H9 (cell line): Measurements from ENCODE around the gene CHST1. TPM values are rescaled to one million over a fixed set of nuclear protein-coding genes. Genes with fewer than 3 reads are reported as not detected.

Experiments
- DNase-seq: peaks from one replicate; pipeline ENCODE4 v3.0.0-alpha.2; 2017
- H2AFZ ChIP-seq: one replicate; pipeline ENCODE4 v1.6.1; 2013; ENCODE audit warnings: mild to moderate bottlenecking, low read length, control low read depth, moderate library complexity
- H2AK5ac ChIP-seq: 2 replicates; pipeline ENCODE4 v1.6.1; 2013; ENCODE audit warnings: low read length, control low read depth, mixed read lengths; ENCODE audit not compliant: insufficient read length
- H2BK120ac ChIP-seq: one replicate; pipeline ENCODE4 v1.6.1; 2013; ENCODE audit warnings: low read depth, mild to moderate bottlenecking, low read length, control low read depth, inconsistent platforms; ENCODE audit not compliant: poor library complexity, severe bottlenecking
- H2BK12ac ChIP-seq: 2 replicates; pipeline ENCODE4 v1.6.1; 2013; ENCODE audit warnings: low read length, control low read depth, mixed read lengths, low read depth; ENCODE audit not compliant: insufficient read length
- H2BK15ac ChIP-seq: 2 replicates; pipeline ENCODE4 v1.6.1; 2013; ENCODE audit warnings: low read depth, low read length, control low read depth
- H2BK20ac ChIP-seq: one replicate; pipeline ENCODE4 v1.6.1; 2013; ENCODE audit warnings: low read depth, mild to moderate bottlenecking, low read length, control low read depth, inconsistent platforms; ENCODE audit not compliant: poor library complexity, severe bottlenecking
- H2BK5ac ChIP-seq: 2 replicates; pipeline ENCODE4 v1.6.1; 2013; ENCODE audit warnings: low read length, control low read depth, mixed read lengths; ENCODE audit not compliant: insufficient read length
- H3K14ac ChIP-seq: 2 replicates; pipeline ENCODE4 v1.6.1; 2013; ENCODE audit warnings: low read length, control low read depth; ENCODE audit not compliant: insufficient read depth
- H3K18ac ChIP-seq: 2 replicates; pipeline ENCODE4 v1.6.1; 2013; ENCODE audit warnings: low read depth, mild to moderate bottlenecking, mixed read lengths, low read length, control low read depth; ENCODE audit not compliant: insufficient read length
- H3K23ac ChIP-seq: 2 replicates; pipeline ENCODE4 v1.6.1; 2013; ENCODE audit warnings: low read length, control low read depth, mixed read lengths, low read depth; ENCODE audit not compliant: insufficient read length
- H3K23me2 ChIP-seq: 2 replicates; pipeline ENCODE4 v1.6.1; 2013; ENCODE audit warnings: low read depth, mild to moderate bottlenecking, mixed read lengths, low read length, control low read depth; ENCODE audit not compliant: insufficient read length, poor library complexity, severe bottlenecking
- H3K27ac ChIP-seq: 2 replicates; pipeline ENCODE4 v1.5.1; 2013; ENCODE audit warnings: low read length, control low read depth, mixed read lengths, low read depth; ENCODE audit not compliant: insufficient read length
- H3K27me3 ChIP-seq: 2 replicates; pipeline ENCODE4 v1.6.1; 2013; ENCODE audit warnings: low read length, control low read depth, inconsistent platforms; ENCODE audit not compliant: insufficient read depth
- H3K4ac ChIP-seq: 2 replicates; pipeline ENCODE4 v1.6.1; 2013; ENCODE audit warnings: low read depth, mild to moderate bottlenecking, control low read depth, inconsistent platforms, low read length, moderate library complexity
- H3K4me1 ChIP-seq: 2 replicates; pipeline ENCODE4 v1.6.1; 2013; ENCODE audit warnings: low read length, control low read depth, inconsistent platforms; ENCODE audit not compliant: insufficient read depth
- H3K4me2 ChIP-seq: 2 replicates; pipeline ENCODE4 v1.6.1; 2013; ENCODE audit warnings: low read length, control low read depth, mixed read lengths; ENCODE audit not compliant: insufficient read length, insufficient read depth
- H3K56ac ChIP-seq: 2 replicates; pipeline ENCODE4 v1.6.1; 2013; ENCODE audit warnings: low read depth, mild to moderate bottlenecking, mixed read lengths, low read length, control low read depth; ENCODE audit not compliant: insufficient read length
- H3K79me1 ChIP-seq: 2 replicates; pipeline ENCODE4 v1.6.1; 2013; ENCODE audit warnings: low read depth, mild to moderate bottlenecking, moderate library complexity, low read length, control low read depth, inconsistent platforms; ENCODE audit not compliant: insufficient read depth, poor library complexity, severe bottlenecking
- H3K79me2 ChIP-seq: 2 replicates; pipeline ENCODE4 v1.6.1; 2013; ENCODE audit warnings: low read length, control low read depth, inconsistent platforms; ENCODE audit not compliant: insufficient read depth
- H3K9ac ChIP-seq: 2 replicates; pipeline ENCODE4 v1.6.1; 2013; ENCODE audit warnings: low read length, control low read depth, mixed read lengths; ENCODE audit not compliant: insufficient read length; ENCODE audit errors: extremely low read depth
- H3K9me3 ChIP-seq: one replicate; pipeline ENCODE4 v1.6.1; 2013; ENCODE audit warnings: low read depth, low read length, inconsistent platforms; ENCODE audit not compliant: control insufficient read depth
- H3T11ph ChIP-seq: one replicate; pipeline ENCODE4 v1.6.1; 2013; ENCODE audit warnings: mild to moderate bottlenecking, low read length, control low read depth, inconsistent platforms
- H4K20me1 ChIP-seq: one replicate; pipeline ENCODE4 v1.6.1; 2013; ENCODE audit not compliant: control insufficient read depth, insufficient read length, insufficient read depth
- H4K5ac ChIP-seq: 2 replicates; pipeline ENCODE4 v1.6.1; 2013; ENCODE audit warnings: low read depth, mild to moderate bottlenecking, mixed read lengths, low read length, control low read depth; ENCODE audit not compliant: insufficient read length
- H4K8ac ChIP-seq: replicated peaks from 2 replicates; pipeline ENCODE4 v1.6.1; 2013; ENCODE audit warnings: low read length, control low read depth, mixed read lengths, low read depth; ENCODE audit not compliant: insufficient read length
- H4K91ac ChIP-seq: 2 replicates; pipeline ENCODE4 v1.6.1; 2013; ENCODE audit warnings: low read depth, mild to moderate bottlenecking, moderate library complexity, mixed read lengths, low read length, control low read depth; ENCODE audit not compliant: insufficient read length
- H3K27ac Mint-ChIP-seq, 3 experiments: 2 replicates in 2 of 3; 3 replicates in 1 of 3; pipeline ENCODE4 v1.8.0; 2020 to 2021; ENCODE audit warnings: mixed read lengths in 3 of 3, mild to moderate bottlenecking in 1 of 3, moderate library complexity in 1 of 3
- H3K27me3 Mint-ChIP-seq: 2 replicates; pipeline ENCODE4 v1.8.0; 2021; ENCODE audit warnings: low read depth, mild to moderate bottlenecking, moderate library complexity, mixed read lengths
- H3K36me3 Mint-ChIP-seq, 3 experiments: 2 replicates in 2 of 3; 3 replicates in 1 of 3; pipeline ENCODE4 v1.8.0; 2020 to 2021; ENCODE audit warnings: low read depth in 3 of 3, mixed read lengths in 3 of 3; ENCODE audit not compliant: insufficient read depth in 1 of 3
- H3K4me1 Mint-ChIP-seq, 2 experiments: 2 replicates each; pipeline ENCODE4 v1.8.0; 2020; ENCODE audit warnings: mixed read lengths in 2 of 2
- H3K4me3 Mint-ChIP-seq, 2 experiments: 2 replicates in 1 of 2; 3 replicates in 1 of 2; pipeline ENCODE4 v1.8.0; 2020 to 2021; ENCODE audit warnings: mild to moderate bottlenecking in 2 of 2, mixed read lengths in 2 of 2, moderate library complexity in 1 of 2
- H3K9me3 Mint-ChIP-seq, 2 experiments: 2 replicates in 1 of 2; 3 replicates in 1 of 2; pipeline ENCODE4 v1.8.0; 2020; ENCODE audit warnings: mild to moderate bottlenecking in 2 of 2, mixed read lengths in 2 of 2, moderate library complexity in 1 of 2
- WGBS: extraction: QIAGEN DNeasy Blood & Tissue Kit; methylation state at CpG from one replicate; pipeline ENCODE4 v1.1.7; 2013; ENCODE audit warnings: missing lambda C conversion rate, low lambda C conversion rate, mixed read lengths; ENCODE audit not compliant: insufficient read length; ENCODE audit errors: extremely low coverage; 5-methylcytosine and 5-hydroxymethylcytosine counted together
- total RNA-seq: library from RNA; stranded (reverse); gene quantifications from 2 replicates; pipeline ENCODE4 v1.2.1, GENCODE V29; 2021
- TF ChIP-seq, protein P1 (sequence below): fragments of 200-600 bp; sonication (generic); conservative IDR thresholded peaks from 3 replicates; pipeline ENCODE4 v1.8.0; 2021; ENCODE audit warnings: antibody characterized with exemption, mild to moderate bottlenecking

Gene CHST1
- total RNA-seq, 1 experiment from 2014 or later: 0.57 TPM

DNA sequence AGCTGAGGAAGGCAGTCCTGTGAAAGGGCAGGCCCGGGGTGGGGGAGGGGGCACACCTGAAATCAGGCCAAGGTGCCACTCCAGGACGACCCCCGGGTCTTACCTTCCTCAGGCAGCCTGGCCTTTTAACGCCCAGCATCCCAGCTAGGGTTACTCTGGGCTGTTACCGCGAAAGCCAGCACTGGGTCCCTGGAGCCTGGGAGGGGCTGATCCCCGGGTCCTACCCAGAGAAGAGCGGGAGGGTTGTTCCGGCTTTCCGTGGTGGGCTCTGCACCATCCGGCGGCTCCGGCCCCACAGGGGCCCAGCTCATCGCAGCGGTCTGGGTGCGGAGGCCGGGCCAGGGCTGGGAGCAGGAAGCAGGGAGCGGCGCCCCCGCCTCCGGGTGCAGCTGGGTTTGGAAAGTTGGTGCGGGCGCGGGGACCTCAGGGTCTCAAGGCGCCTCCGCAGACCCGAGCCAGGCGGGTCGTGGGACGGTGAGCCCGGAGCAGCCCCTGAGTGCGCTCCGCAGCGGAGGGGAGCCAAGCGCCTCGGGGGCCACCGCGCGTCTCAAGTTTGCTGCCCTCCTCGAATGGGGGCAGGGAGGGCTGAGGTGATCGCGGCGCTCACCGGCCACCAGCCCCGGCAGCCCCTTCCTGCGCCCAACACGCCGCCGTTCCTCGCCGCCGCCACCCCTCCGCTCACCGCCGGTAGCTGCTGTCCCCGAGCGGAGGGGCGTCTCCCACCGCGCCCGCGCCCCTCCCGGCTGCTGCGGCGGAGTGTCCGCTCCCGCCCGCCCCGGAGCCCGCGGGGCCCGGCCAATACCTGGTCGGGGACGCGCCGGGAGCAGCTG is 831 bp downstream of the CHST1 start:
- Histone ChIP-seq H3K4me2 (peak overlapping the region; percentile 48), H3K9ac (no peak overlapping the region), H4K5ac (no peak overlapping the region), H3K79me2 (no peaks in the 10 kb centered on the region), H2AFZ (no peak overlapping the region), H3K4ac (no peak overlapping the region), H3K56ac (no peak overlapping the region), H3K9me3 (no peaks in the 10 kb centered on the region), H3K18ac (peak overlapping the region; percentile 46), H4K8ac (no peak overlapping the region), H3K79me1 (no peaks in the 10 kb centered on the region), H2BK120ac (no peak overlapping the region), H4K91ac (no peak overlapping the region), H3K23ac (no peak overlapping the region), H2BK15ac (no peak overlapping the region), H2BK20ac (no peak overlapping the region), H2BK5ac (no peak overlapping the region), H3K27ac (no peak overlapping the region), H3K27me3 (peaks cover 17% of the 10 kb centered on the region; the same call in 1 of the 2 replicates), H3K14ac (no peak overlapping the region), H4K20me1 (no peaks in the 10 kb centered on the region), H3T11ph (no peak overlapping the region), H3K4me1 (no peaks in the 10 kb centered on the region; the same call in 1 of the 2 replicates), H2AK5ac (no peak overlapping the region), H2BK12ac (no peak overlapping the region), H3K23me2 (peaks cover 10% of the 10 kb centered on the region)
- no peak for DNase-seq
- peaks cover 82% of the 10 kb centered on the region for H3K27me3 Mint-ChIP-seq
- no peaks in the 10 kb centered on the region; a peak in 1 of 5 replicates for H3K9me3 Mint-ChIP-seq
- TF ChIP-seq, protein P1, sequence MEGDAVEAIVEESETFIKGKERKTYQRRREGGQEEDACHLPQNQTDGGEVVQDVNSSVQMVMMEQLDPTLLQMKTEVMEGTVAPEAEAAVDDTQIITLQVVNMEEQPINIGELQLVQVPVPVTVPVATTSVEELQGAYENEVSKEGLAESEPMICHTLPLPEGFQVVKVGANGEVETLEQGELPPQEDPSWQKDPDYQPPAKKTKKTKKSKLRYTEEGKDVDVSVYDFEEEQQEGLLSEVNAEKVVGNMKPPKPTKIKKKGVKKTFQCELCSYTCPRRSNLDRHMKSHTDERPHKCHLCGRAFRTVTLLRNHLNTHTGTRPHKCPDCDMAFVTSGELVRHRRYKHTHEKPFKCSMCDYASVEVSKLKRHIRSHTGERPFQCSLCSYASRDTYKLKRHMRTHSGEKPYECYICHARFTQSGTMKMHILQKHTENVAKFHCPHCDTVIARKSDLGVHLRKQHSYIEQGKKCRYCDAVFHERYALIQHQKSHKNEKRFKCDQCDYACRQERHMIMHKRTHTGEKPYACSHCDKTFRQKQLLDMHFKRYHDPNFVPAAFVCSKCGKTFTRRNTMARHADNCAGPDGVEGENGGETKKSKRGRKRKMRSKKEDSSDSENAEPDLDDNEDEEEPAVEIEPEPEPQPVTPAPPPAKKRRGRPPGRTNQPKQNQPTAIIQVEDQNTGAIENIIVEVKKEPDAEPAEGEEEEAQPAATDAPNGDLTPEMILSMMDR: no peak
- peaks cover 30 to 43% of the 10 kb centered on the region in 2 experiments for H3K4me1 Mint-ChIP-seq
- no peaks in the 10 kb centered on the region for H3K36me3 Mint-ChIP-seq
- peak overlapping the region; percentile 41 to 67 for H3K4me3 Mint-ChIP-seq
- H3K27ac Mint-ChIP-seq: no peak overlapping the region
- no CpG with 5 or more reads among the region's 76 CpGs for WGBS
